A673 (cell line): Measurements from ENCODE around the gene KBTBD13. TPM values are rescaled to one million over a fixed set of nuclear protein-coding genes. Genes with fewer than 3 reads are reported as not detected.

Experiments used
- BruUV-seq: library from RNA; stranded (reverse); fragments of 400-500 nt; replicated peaks from 2 replicates; lab custom pipeline; 2021; lab: Mats Ljungman, UMichigan
- CTCF ChIA-PET: fragments of 300-600 bp; sonication (Branson Sonifier 250); formaldehyde crosslinking; loops from one replicate; lab custom pipeline; 2022; ENCODE audit warnings: antibody characterized with exemption; lab: Charles Lee
- POLR2A ChIA-PET: fragments of 300-600 bp; sonication (Branson Sonifier 250); formaldehyde crosslinking; loops from one replicate; lab custom pipeline; 2022; ENCODE audit warnings: antibody characterized with exemption; ENCODE audit not compliant: low non-redundant PET; lab: Charles Lee
- DNase-seq: peaks from one replicate; pipeline ENCODE4 v3.0.0-alpha.2; 2015; ENCODE audit warnings: low spot score
- H3K27ac ChIP-seq: fragments of 200-600 bp; sonication (generic); 2 replicates; pipeline ENCODE4 v1.5.1; 2016; ENCODE audit warnings: mixed run types, low read depth, mild to moderate bottlenecking, mixed read lengths, antibody characterized with exemption, low read length; ENCODE audit not compliant: poor library complexity, severe bottlenecking
- H3K27me3 ChIP-seq: fragments of 200-600 bp; sonication (generic); replicated peaks from 2 replicates; pipeline ENCODE4 v1.6.1; 2017; ENCODE audit warnings: mixed run types, low read depth, mild to moderate bottlenecking, mixed read lengths, antibody characterized with exemption, low read length; ENCODE audit not compliant: insufficient read depth, poor library complexity
- H3K36me3 ChIP-seq: fragments of 200-600 bp; sonication (generic); 2 replicates; pipeline ENCODE4 v1.6.1; 2016; ENCODE audit warnings: mixed run types, mild to moderate bottlenecking, mixed read lengths, antibody characterized with exemption, low read length; ENCODE audit not compliant: insufficient read depth, poor library complexity, severe bottlenecking
- H3K4me1 ChIP-seq: fragments of 200-600 bp; sonication (generic); 2 replicates; pipeline ENCODE4 v1.6.1; 2017; ENCODE audit warnings: mixed run types, mild to moderate bottlenecking, mixed read lengths, antibody characterized with exemption, low read length; ENCODE audit not compliant: insufficient read depth, poor library complexity, severe bottlenecking
- H3K4me3 ChIP-seq: fragments of 200-600 bp; sonication (generic); 2 replicates; pipeline ENCODE4 v1.5.1; 2016; ENCODE audit warnings: low read depth, mixed run types, mild to moderate bottlenecking, mixed read lengths, low read length; ENCODE audit not compliant: poor library complexity, severe bottlenecking
- H3K9me3 ChIP-seq: fragments of 200-600 bp; sonication (generic); 2 replicates; pipeline ENCODE4 v1.6.1; 2016; ENCODE audit warnings: mixed run types, low read depth, mild to moderate bottlenecking, mixed read lengths, antibody characterized with exemption, low read length; ENCODE audit not compliant: poor library complexity, severe bottlenecking
- CTCF ChIP-seq: fragments of 300-800, 200-600 bp; sonication (generic); conservative IDR thresholded peaks from 2 replicates; pipeline ENCODE4 v1.5.1; 2017; ENCODE audit warnings: low read depth, mild to moderate bottlenecking, antibody characterized with exemption, low read length, moderate library complexity, mixed read lengths
- EZH2 ChIP-seq: fragments of 200-600 bp; sonication (generic); IDR thresholded peaks from 2 replicates; pipeline ENCODE4 v1.6.1; 2017; ENCODE audit warnings: borderline replicate concordance, low read depth, mild to moderate bottlenecking, mixed read lengths, antibody characterized with exemption, low read length; ENCODE audit not compliant: poor library complexity, severe bottlenecking
- intact Hi-C: fragments of 100-400 bp; cut with micrococcal nuclease; formaldehyde crosslinking; loops from one replicate; pipeline ENCODE4 v1.10.0; 2022; ENCODE audit not compliant: unreplicated experiment
- total RNA-seq: library from RNA; stranded (reverse); gene quantifications from 2 replicates; pipeline ENCODE4 v1.2.3, GENCODE V29; 2021

Gene KBTBD13
- total RNA-seq, 1 experiment from 2014 or later: not detected

- peaks cover 7% of the 10 kb centered on the region for H3K36me3 ChIP-seq
- TF ChIP-seq CTCF: no peak
- no peak for TF ChIP-seq EZH2
- no peaks in the 10 kb centered on the region for H3K27me3 ChIP-seq
- no peaks in the 10 kb centered on the region for H3K4me1 ChIP-seq
- ChIA-PET POLR2A (no interaction called here), CTCF (interaction anchor here (1.1 kb wide), 1 partner anchor 9 kb away, joined by 8 read pairs; no protein-coding TSS in a partner anchor)
- no TSS peak for BruUV-seq
- no peak overlapping the region for H3K4me3 ChIP-seq
- H3K9me3 ChIP-seq: no peaks in the 10 kb centered on the region
- no peak for DNase-seq
- intact Hi-C loops: no loop called here
- H3K27ac ChIP-seq: no peak overlapping the region
These were observed 34.2 kb downstream of the KBTBD13 start for GRCh38 chr15:65110676-65111292.

- ChIA-PET CTCF (no interaction called here), POLR2A (interaction anchor here (0.7 kb wide), 1 partner anchor 654 kb away, joined by 3 read pairs; no protein-coding TSS in a partner anchor)
- Histone ChIP-seq H3K27me3 (no peaks in the 10 kb centered on the region), H3K4me1 (no peaks in the 10 kb centered on the region), H3K27ac (no peak within 1 kb of the TSS), H3K36me3 (peaks cover 33% of the 10 kb centered on the region), H3K4me3 (no peak within 1 kb of the TSS), H3K9me3 (no peaks in the 10 kb centered on the region)
- peak; percentile 12 for DNase-seq
- intact Hi-C loops: no loop called here
- TF ChIP-seq EZH2: no peak
- no peak for TF ChIP-seq CTCF
- BruUV-seq: no TSS peak
These were observed 38.5 kb downstream of the KBTBD13 start, which contains the start of gene UBAP1L for GRCh38 chr15:65115086-65115485. Gene UBAP1L, minus strand, starts transcription at chr15:65115200. Its CDS starts 8,985 bp downstream, at chr15:65106215.

GRCh38 chr15:65115542-65115941 is 39.0 kb downstream of the KBTBD13 start:
- no peak overlapping the region for H3K27ac ChIP-seq
- H3K36me3 ChIP-seq: peaks cover 33% of the 10 kb centered on the region
- no peaks in the 10 kb centered on the region for H3K9me3 ChIP-seq
- intact Hi-C loops: no loop called here
- H3K27me3 ChIP-seq: no peaks in the 10 kb centered on the region
- H3K4me1 ChIP-seq: no peaks in the 10 kb centered on the region
- TF ChIP-seq CTCF (no peak), EZH2 (no peak)
- ChIA-PET POLR2A (no interaction called here), CTCF (no interaction called here)
- BruUV-seq: no TSS peak
- no peak for DNase-seq
- no peak overlapping the region for H3K4me3 ChIP-seq

Other genes with a start within 250 kb of the KBTBD13 start
- gene PLEKHO2, start 234.8 kb upstream of the KBTBD13 start, total RNA-seq: 7.7 and 8.9 TPM in 2 replicates
- 2.3 and 3.5 TPM in 2 replicates for gene ANKDD1A, start 164.8 kb upstream of the KBTBD13 start, total RNA-seq
- gene SPG21, start 86.8 kb upstream of the KBTBD13 start, total RNA-seq: 85.7 and 89.1 TPM in 2 replicates
- gene MTFMT, start 47.1 kb upstream of the KBTBD13 start, total RNA-seq: 26.2 and 32.1 TPM in 2 replicates
- not detected in 2 replicates for gene SLC51B, start 31.4 kb upstream of the KBTBD13 start, total RNA-seq
- 0.69 and 1.2 TPM in 2 replicates for gene RASL12, start 8.8 kb upstream of the KBTBD13 start, total RNA-seq
- gene UBAP1L, start 38.5 kb downstream of the KBTBD13 start, total RNA-seq: 3.6 and 3.9 TPM in 2 replicates
- 30.7 and 39.1 TPM in 2 replicates for gene PDCD7, start 57.1 kb downstream of the KBTBD13 start, total RNA-seq
- gene CLPX, start 108.6 kb downstream of the KBTBD13 start, total RNA-seq: 60.2 and 64.4 TPM in 2 replicates
- 0.04 TPM in 1 of 2 replicates, not detected in the other for gene CILP, start 134.7 kb downstream of the KBTBD13 start, total RNA-seq
- 5.7 and 7.3 TPM in 2 replicates for gene PARP16, start 210.1 kb downstream of the KBTBD13 start, total RNA-seq
- gene RNU5A-1, start 219.3 kb downstream of the KBTBD13 start, total RNA-seq: not detected in 2 replicates
- gene RNU5B-1, start 227.9 kb downstream of the KBTBD13 start, total RNA-seq: not detected in 2 replicates